HFFc6 (cell line): ENCODE data around the gene PKLR. TPM values are rescaled to one million over a fixed set of nuclear protein-coding genes. Genes with fewer than 3 reads are reported as not detected.

Experiments used
- DNase-seq: peaks from one replicate; pipeline ENCODE4 v3.0.0-alpha.2; 2018
- H3K27ac Mint-ChIP-seq: 2 replicates; pipeline ENCODE4 v1.8.0; 2020; ENCODE audit warnings: mild to moderate bottlenecking, mixed read lengths
- H3K27me3 Mint-ChIP-seq: 2 replicates; pipeline ENCODE4 v1.8.0; 2021; ENCODE audit warnings: mild to moderate bottlenecking, moderate library complexity, mixed read lengths; ENCODE audit not compliant: insufficient read depth
- H3K36me3 Mint-ChIP-seq: 2 replicates; pipeline ENCODE4 v1.8.0; 2021; ENCODE audit warnings: low read depth, mixed read lengths
- H3K4me1 Mint-ChIP-seq: 2 replicates; pipeline ENCODE4 v1.8.0; 2020; ENCODE audit warnings: low read depth, mixed read lengths
- H3K4me3 Mint-ChIP-seq: 2 replicates; pipeline ENCODE4 v1.8.0; 2020; ENCODE audit warnings: mild to moderate bottlenecking, moderate library complexity, mixed read lengths
- H3K9me3 Mint-ChIP-seq: 2 replicates; pipeline ENCODE4 v1.8.0; 2020; ENCODE audit warnings: mild to moderate bottlenecking, mixed read lengths
- microRNA-seq: library from miRNA; unstranded; fragments of <30 nt; microRNA quantifications from one replicate; pipeline ENCODE4, GENCODE V29; 2019
- total RNA-seq, 6 experiments: library from RNA; stranded (reverse); fragmentation: NEBNext Ultra II Directional; extraction: Animal tissue kit (Norgen Biotek cat#: 25700); gene quantifications; 2 replicates in 1 of 6; 3 replicates in 5 of 6; pipeline ENCODE4 v1.2.3, GENCODE V29; 2021
- TF ChIP-seq, protein P1 (sequence below): fragments of 200-600 bp; sonication (generic); IDR thresholded peaks from 2 replicates; pipeline ENCODE4 v1.5.0; 2021; ENCODE audit warnings: antibody characterized with exemption, mild to moderate bottlenecking

PKLR gene
- total RNA-seq, 6 experiments from 2014 or later = not detected

DNA sequence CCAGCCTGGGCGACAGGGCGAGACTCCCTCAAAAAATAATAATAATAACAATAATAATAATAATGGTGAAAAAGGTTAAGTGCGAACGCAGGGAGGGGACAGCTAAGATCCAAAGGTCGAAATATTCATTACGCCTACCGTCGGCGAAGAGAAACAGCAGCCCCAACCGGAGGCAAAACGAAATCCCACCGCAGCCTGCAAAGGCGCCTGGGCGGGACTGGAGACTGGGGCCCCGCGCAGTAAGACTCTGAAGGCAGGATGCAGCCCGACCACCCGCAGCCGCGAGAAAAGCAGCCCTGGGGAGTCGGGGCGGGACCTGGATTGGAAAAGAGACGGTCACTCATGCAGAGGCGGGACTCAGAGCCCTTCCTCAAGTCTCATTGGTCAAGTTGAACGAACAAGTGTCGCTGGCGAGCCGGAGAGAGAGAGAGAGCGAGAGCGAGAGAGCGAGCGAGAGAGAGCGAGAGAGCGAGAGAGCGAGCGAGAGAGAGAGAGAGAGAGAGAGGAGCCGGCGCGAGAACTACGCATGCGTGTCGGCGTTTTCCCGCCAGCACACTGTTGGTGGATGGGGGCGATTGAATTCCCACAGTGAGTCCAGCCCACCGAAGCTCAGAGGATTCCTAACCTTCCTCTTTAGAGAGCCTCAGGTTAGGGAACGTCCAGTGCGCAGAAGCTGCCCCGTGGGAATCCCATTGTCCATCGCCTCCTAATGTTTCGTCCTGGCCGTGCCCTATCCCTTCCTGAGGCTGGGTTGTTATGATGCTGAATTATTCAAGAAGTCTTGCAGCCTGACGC, 56.7 kb downstream of the PKLR start:
- no peaks in the 10 kb centered on the region; the same call in 1 of the 2 replicates for H3K9me3 Mint-ChIP-seq
- H3K4me1 Mint-ChIP-seq = peaks cover 42% of the 10 kb centered on the region
- TF ChIP-seq, protein P1, sequence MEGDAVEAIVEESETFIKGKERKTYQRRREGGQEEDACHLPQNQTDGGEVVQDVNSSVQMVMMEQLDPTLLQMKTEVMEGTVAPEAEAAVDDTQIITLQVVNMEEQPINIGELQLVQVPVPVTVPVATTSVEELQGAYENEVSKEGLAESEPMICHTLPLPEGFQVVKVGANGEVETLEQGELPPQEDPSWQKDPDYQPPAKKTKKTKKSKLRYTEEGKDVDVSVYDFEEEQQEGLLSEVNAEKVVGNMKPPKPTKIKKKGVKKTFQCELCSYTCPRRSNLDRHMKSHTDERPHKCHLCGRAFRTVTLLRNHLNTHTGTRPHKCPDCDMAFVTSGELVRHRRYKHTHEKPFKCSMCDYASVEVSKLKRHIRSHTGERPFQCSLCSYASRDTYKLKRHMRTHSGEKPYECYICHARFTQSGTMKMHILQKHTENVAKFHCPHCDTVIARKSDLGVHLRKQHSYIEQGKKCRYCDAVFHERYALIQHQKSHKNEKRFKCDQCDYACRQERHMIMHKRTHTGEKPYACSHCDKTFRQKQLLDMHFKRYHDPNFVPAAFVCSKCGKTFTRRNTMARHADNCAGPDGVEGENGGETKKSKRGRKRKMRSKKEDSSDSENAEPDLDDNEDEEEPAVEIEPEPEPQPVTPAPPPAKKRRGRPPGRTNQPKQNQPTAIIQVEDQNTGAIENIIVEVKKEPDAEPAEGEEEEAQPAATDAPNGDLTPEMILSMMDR = peak; percentile 36; the same call in 1 of the 2 replicates
- peaks cover 12% of the 10 kb centered on the region for H3K36me3 Mint-ChIP-seq
- H3K27me3 Mint-ChIP-seq = peaks cover 5% of the 10 kb centered on the region
- H3K27ac Mint-ChIP-seq = peak overlapping the region; percentile 81
- peak; percentile 100 for DNase-seq
- H3K4me3 Mint-ChIP-seq = peak overlapping the region; percentile 96

DNA sequence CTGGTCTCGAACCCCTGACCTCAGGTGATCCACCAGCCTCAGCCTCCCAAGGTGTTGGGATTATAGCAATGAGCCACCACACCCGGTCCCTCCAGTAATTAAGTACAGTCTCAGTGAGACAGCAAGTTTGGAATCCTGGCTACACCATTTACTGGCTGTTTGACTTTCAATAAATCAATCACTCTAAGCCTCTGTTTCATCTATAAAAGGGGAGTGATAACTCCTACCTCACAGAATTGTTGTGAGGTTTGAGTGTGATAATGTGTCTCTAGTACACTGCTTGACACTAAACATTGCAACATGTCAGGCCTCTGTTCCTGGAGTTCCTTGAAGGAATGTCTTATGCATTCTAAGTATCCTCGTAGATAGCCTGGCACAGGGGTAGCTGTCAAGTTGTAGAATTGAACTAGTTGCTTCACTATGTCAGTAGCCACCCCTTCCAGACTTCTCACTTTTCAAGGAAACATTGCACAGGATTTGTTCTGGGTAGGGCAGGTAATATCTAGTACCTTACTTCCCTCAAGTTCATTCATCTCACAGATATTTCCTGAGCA, 58.4 kb downstream of the PKLR start:
- no peak for DNase-seq
- H3K4me1 Mint-ChIP-seq = peaks cover 42% of the 10 kb centered on the region
- peak overlapping the region; percentile 96 for H3K4me3 Mint-ChIP-seq
- no peaks in the 10 kb centered on the region; the same call in 1 of the 2 replicates for H3K9me3 Mint-ChIP-seq
- H3K36me3 Mint-ChIP-seq = peaks cover 16% of the 10 kb centered on the region
- H3K27me3 Mint-ChIP-seq = peaks cover 5% of the 10 kb centered on the region
- H3K27ac Mint-ChIP-seq = peak overlapping the region; percentile 81; the same call in 1 of the 2 replicates
- TF ChIP-seq, protein P1 = no peak

DNA sequence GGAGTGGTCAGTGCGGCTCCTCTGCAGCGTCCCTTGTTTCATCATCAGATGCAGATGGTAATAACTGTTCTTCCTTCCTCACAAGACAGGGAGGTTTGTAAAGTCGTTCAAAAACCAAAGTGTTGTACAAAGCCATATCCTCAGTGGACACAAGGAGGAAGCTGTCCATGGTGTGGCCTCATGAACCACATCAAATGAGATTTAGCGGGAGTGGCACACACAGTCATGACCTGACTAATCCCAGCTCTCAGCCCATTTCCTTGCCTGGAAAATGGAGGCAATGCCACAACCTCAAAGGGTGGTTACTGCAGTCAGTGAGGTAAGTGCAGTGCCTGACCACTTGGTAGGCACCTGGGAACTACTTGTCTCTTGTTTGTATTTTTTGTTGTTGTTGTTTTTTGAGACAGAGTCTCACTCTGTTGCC, 59.4 kb downstream of the PKLR start:
- Mint-ChIP-seq H3K27me3 (peaks cover 5% of the 10 kb centered on the region), H3K27ac (peak overlapping the region; percentile 81), H3K9me3 (no peaks in the 10 kb centered on the region; the same call in 1 of the 2 replicates), H3K4me3 (peak overlapping the region; percentile 93; the same call in 1 of the 2 replicates), H3K4me1 (peaks cover 42% of the 10 kb centered on the region), H3K36me3 (peaks cover 16% of the 10 kb centered on the region)
- TF ChIP-seq, protein P1 = no peak
- DNase-seq = no peak

DNA sequence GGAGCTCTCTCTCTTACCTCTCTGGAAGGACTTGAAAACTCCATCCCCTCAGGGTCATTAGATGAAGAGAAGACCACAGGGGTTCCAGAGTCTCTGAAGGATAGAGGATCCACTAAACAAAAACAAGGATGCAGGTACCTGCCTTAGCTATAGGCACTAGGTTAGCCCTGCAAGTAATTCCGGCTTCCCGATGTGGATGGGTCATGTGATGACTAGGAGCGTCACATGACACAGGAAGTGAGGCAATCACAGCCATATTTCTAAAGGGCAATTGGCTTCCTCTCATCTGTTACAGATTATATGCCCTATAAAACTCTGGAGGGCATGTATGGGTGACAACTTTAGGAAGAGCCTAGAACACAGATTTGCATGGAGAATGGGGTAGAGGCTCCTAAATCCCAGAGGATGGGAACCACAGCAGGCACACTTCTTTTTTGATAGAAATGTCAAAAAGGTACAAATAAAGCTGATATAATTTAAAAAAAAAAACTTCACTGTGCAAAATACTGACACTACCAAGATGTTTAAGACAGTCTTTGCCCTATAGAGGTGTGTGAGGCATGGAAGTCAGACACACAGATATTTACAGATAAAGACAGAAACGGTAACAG, 60.1 kb downstream of the PKLR start:
- peaks cover 10% of the 10 kb centered on the region for H3K36me3 Mint-ChIP-seq

More for the DNA sequence above, 60.1 kb downstream of the PKLR start:
- TF ChIP-seq, protein P1 = no peak
- no peaks in the 10 kb centered on the region; the same call in 1 of the 2 replicates for H3K9me3 Mint-ChIP-seq
- H3K27ac Mint-ChIP-seq = peak overlapping the region; percentile 81
- peaks cover 5% of the 10 kb centered on the region for H3K27me3 Mint-ChIP-seq
- H3K4me3 Mint-ChIP-seq = peak overlapping the region; percentile 93
- H3K4me1 Mint-ChIP-seq = peaks cover 42% of the 10 kb centered on the region
- peak; percentile 86 for DNase-seq

Small RNAs within 50 kb of the gene (microRNA-seq; reads per million reads assigned to microRNA genes)
- not detected for gene MIR555

Other genes starting within 250 kb of the PKLR start
- gene EFNA4, start 237.7 kb downstream of the PKLR start, total RNA-seq = 1 to 10 TPM; 3.6 to 5.6 (median 4.8) TPM
- under 1 TPM; 0.25 to 0.87 (median 0.55) TPM for gene EFNA3, start 222.6 kb downstream of the PKLR start, total RNA-seq
- gene EFNA1, start 173.6 kb downstream of the PKLR start, total RNA-seq = under 1 TPM in 1 of 6 experiments, not detected in 5; 0.19 TPM
- gene SLC50A1, start 165.6 kb downstream of the PKLR start, total RNA-seq = 10 to 100 TPM; 23.5 to 36.4 (median 29.5) TPM
- gene DPM3, start 160.9 kb downstream of the PKLR start, total RNA-seq = 100 to 1,000 TPM in 1 of 6 experiments, 10 to 100 TPM in 5; 66.2 to 110 (median 86.2) TPM
- 100 to 1,000 TPM; 231 to 351 (median 285) TPM for gene KRTCAP2, start 128.1 kb downstream of the PKLR start, total RNA-seq
- gene TRIM46, start 127.6 kb downstream of the PKLR start, total RNA-seq = 1 to 10 TPM; 5.1 to 7.1 (median 6.1) TPM
- gene THBS3, start 93.5 kb downstream of the PKLR start, total RNA-seq = 10 to 100 TPM; 13.9 to 20.3 (median 16.9) TPM
- gene MTX1, start 92.7 kb downstream of the PKLR start, total RNA-seq = 10 to 100 TPM; 49.8 to 55.4 (median 51.5) TPM
- gene ENTREP3, start 46.0 kb downstream of the PKLR start, total RNA-seq = 10 to 100 TPM; 53.6 to 81.3 (median 58.8) TPM
- gene SCAMP3, start 39.1 kb downstream of the PKLR start, total RNA-seq = 100 to 1,000 TPM; 125 to 150 (median 135) TPM
- gene CLK2, start 27.9 kb downstream of the PKLR start, total RNA-seq = 10 to 100 TPM; 24.8 to 32.8 (median 30.0) TPM
- 1 to 10 TPM; 1.3 to 1.6 (median 1.5) TPM for gene HCN3, start 24.0 kb downstream of the PKLR start, total RNA-seq
- 100 to 1,000 TPM; 117 to 147 (median 127) TPM for gene FDPS, start 7.4 kb upstream of the PKLR start, total RNA-seq
- gene RUSC1, start 19.5 kb upstream of the PKLR start, total RNA-seq = 10 to 100 TPM; 26.6 to 36.0 (median 32.9) TPM